H1 (cell line): ENCODE results near the gene DTWD2. TPM values are rescaled to one million over a fixed set of nuclear protein-coding genes. Genes with fewer than 3 reads are reported as not detected.

Experiments used
- CTCF ChIA-PET: fragments of 300-600 bp; sonication (Branson Sonifier 250); formaldehyde crosslinking; loops from one replicate; lab custom pipeline; 2021; ENCODE audit not compliant: partially characterized antibody; lab: Charles Lee
- POLR2A ChIA-PET: fragments of 300-600 bp; sonication (Branson Sonifier 250); formaldehyde crosslinking; loops from one replicate; lab custom pipeline; 2021; ENCODE audit warnings: inconsistent platforms; ENCODE audit not compliant: partially characterized antibody; lab: Charles Lee
- DNase-seq, 2 experiments: peaks; one replicate each; pipeline versions ENCODE4 v3.0.0 to v3.0.0-alpha.2; 2010 to 2022; ENCODE audit warnings: low spot score in 2 of 2, low read depth in 1 of 2, mixed read lengths in 1 of 2
- FAIRE-seq: peaks from 2 replicates; lab custom pipeline; 2011; peaks lifted over from hg19 to GRCh38; lab: Jason Lieb, UNC
- H2AFZ ChIP-seq: 2 replicates; pipeline ENCODE4 v1.8.1; 2012; ENCODE audit warnings: low read length, inconsistent platforms
- H2AK5ac ChIP-seq: 2 replicates; pipeline ENCODE4 v1.6.1; 2013; ENCODE audit warnings: low read depth, low read length
- H2BK120ac ChIP-seq: replicated peaks from 2 replicates; pipeline ENCODE3; 2013; ENCODE audit warnings: low read depth, low read length, inconsistent platforms
- H2BK12ac ChIP-seq: 2 replicates; pipeline ENCODE4 v1.6.1; 2013; ENCODE audit warnings: low read depth, low read length
- H2BK15ac ChIP-seq: 2 replicates; pipeline ENCODE4 v1.6.1; 2013; ENCODE audit warnings: low read length
- H2BK20ac ChIP-seq: 2 replicates; pipeline ENCODE4 v1.6.1; 2013; ENCODE audit warnings: low read length
- H2BK5ac ChIP-seq: 2 replicates; pipeline ENCODE4 v1.6.1; 2013; ENCODE audit warnings: low read depth, low read length
- H3K14ac ChIP-seq: 2 replicates; pipeline ENCODE4 v1.6.1; 2013; ENCODE audit warnings: inconsistent platforms; ENCODE audit not compliant: insufficient read length
- H3K18ac ChIP-seq: 2 replicates; pipeline ENCODE4 v1.6.1; 2013; ENCODE audit warnings: low read length; ENCODE audit errors: extremely low read depth
- H3K23ac ChIP-seq: 2 replicates; pipeline ENCODE4 v1.6.1; 2013; ENCODE audit warnings: inconsistent platforms; ENCODE audit not compliant: insufficient read length
- H3K23me2 ChIP-seq: 2 replicates; pipeline ENCODE4 v1.6.1; 2013; ENCODE audit warnings: low read depth, low read length
- H3K27ac ChIP-seq: 2 replicates; pipeline ENCODE4 v1.6.1; 2011; ENCODE audit warnings: low read depth, low read length, inconsistent platforms
- H3K27me3 ChIP-seq, 4 experiments: replicated peaks in 1 of 4; 1 replicate in 1 of 4; 2 replicates in 3 of 4; pipeline versions ENCODE4 v1.6.1 to v1.8.1; 2011 to 2013; ENCODE audit warnings: low read length in 3 of 4, mild to moderate bottlenecking in 3 of 4, inconsistent platforms in 2 of 4, mixed read lengths in 2 of 4, moderate library complexity in 1 of 4; ENCODE audit not compliant: control insufficient read depth in 3 of 4, insufficient read depth in 3 of 4; ENCODE audit errors: extremely low read depth in 1 of 4
- H3K36me3 ChIP-seq, 4 experiments: 2 replicates each; pipeline versions ENCODE4 v1.6.1 to v1.8.1; 2011 to 2013; ENCODE audit warnings: mild to moderate bottlenecking in 4 of 4, low read length in 3 of 4, moderate library complexity in 2 of 4, control low read depth in 1 of 4, inconsistent platforms in 1 of 4; ENCODE audit not compliant: insufficient read depth in 4 of 4, control insufficient read depth in 2 of 4
- H3K4ac ChIP-seq: replicated peaks from 2 replicates; pipeline ENCODE3; 2013; ENCODE audit warnings: low read length, low read depth, mixed read lengths, inconsistent platforms; ENCODE audit not compliant: insufficient read length
- H3K4me1 ChIP-seq, 4 experiments: replicated peaks in 1 of 4; 1 replicate in 1 of 4; 2 replicates in 3 of 4; pipeline versions ENCODE4 v1.6.1 to v1.8.1; 2011 to 2013; ENCODE audit warnings: low read length in 3 of 4, inconsistent platforms in 2 of 4, mixed read lengths in 1 of 4; ENCODE audit not compliant: insufficient read depth in 4 of 4, control insufficient read depth in 3 of 4
- H3K4me2 ChIP-seq, 2 experiments: 2 replicates each; pipeline versions ENCODE4 v1.6.1 to v1.8.1; 2011 to 2013; ENCODE audit warnings: low read depth in 2 of 2, low read length in 2 of 2, control low read depth in 1 of 2, inconsistent platforms in 1 of 2, mild to moderate bottlenecking in 1 of 2; ENCODE audit not compliant: insufficient read depth in 1 of 2
- H3K4me3 ChIP-seq, 4 experiments: fragments of 200-600, 300-600 bp in 1 of 4; sonication (generic), shearing (Covaris generic), sonication (Bioruptor Twin) in 1 of 4; 2 replicates each; pipeline versions ENCODE4 v1.5.1 to v1.8.1; 2011 to 2016; ENCODE audit warnings: low read length in 4 of 4, low read depth in 3 of 4, control low read depth in 2 of 4, inconsistent platforms in 2 of 4, mild to moderate bottlenecking in 2 of 4, mixed read lengths in 1 of 4, moderate library complexity in 1 of 4; ENCODE audit not compliant: insufficient read depth in 2 of 4; ENCODE audit errors: extremely low read depth in 1 of 4
- H3K56ac ChIP-seq: replicated peaks from 2 replicates; pipeline ENCODE3; 2013; ENCODE audit warnings: low read depth, mild to moderate bottlenecking, mixed read lengths, low read length, inconsistent platforms; ENCODE audit not compliant: insufficient read length
- H3K79me1 ChIP-seq: 2 replicates; pipeline ENCODE4 v1.6.1; 2013; ENCODE audit warnings: low read depth, low read length, control low read depth
- H3K79me2 ChIP-seq, 2 experiments: 2 replicates each; pipeline versions ENCODE4 v1.6.1 to v1.8.1; 2012 to 2013; ENCODE audit warnings: low read length in 2 of 2, mild to moderate bottlenecking in 2 of 2, inconsistent platforms in 1 of 2; ENCODE audit not compliant: insufficient read depth in 2 of 2, control insufficient read depth in 1 of 2
- H3K9ac ChIP-seq, 4 experiments: replicated peaks in 1 of 4; 1 replicate in 1 of 4; 2 replicates in 3 of 4; pipeline versions ENCODE4 v1.6.1 to v1.8.1; 2011 to 2013; ENCODE audit warnings: low read depth in 3 of 4, low read length in 3 of 4, control low read depth in 2 of 4, mild to moderate bottlenecking in 2 of 4, moderate library complexity in 2 of 4, inconsistent platforms in 1 of 4; ENCODE audit errors: extremely low read depth in 1 of 4
- H3K9me3 ChIP-seq, 2 experiments: 2 replicates each; pipeline versions ENCODE4 v1.6.1 to v1.8.1; 2012 to 2013; ENCODE audit warnings: mild to moderate bottlenecking in 2 of 2, moderate library complexity in 2 of 2, control low read depth in 1 of 2, inconsistent platforms in 1 of 2, low read depth in 1 of 2, low read length in 1 of 2, mixed read lengths in 1 of 2; ENCODE audit not compliant: insufficient read depth in 2 of 2
- H4K20me1 ChIP-seq, 2 experiments: replicated peaks in 1 of 2; 2 replicates each; pipeline versions ENCODE3 to v1.8.1; 2011 to 2013; ENCODE audit warnings: inconsistent platforms in 2 of 2, low read length in 2 of 2, mild to moderate bottlenecking in 1 of 2; ENCODE audit not compliant: insufficient read depth in 2 of 2, control insufficient read depth in 1 of 2
- H4K5ac ChIP-seq: 2 replicates; pipeline ENCODE4 v1.6.1; 2013; ENCODE audit warnings: low read length, low read depth, mixed read lengths, inconsistent platforms; ENCODE audit not compliant: insufficient read length
- H4K8ac ChIP-seq: 2 replicates; pipeline ENCODE4 v1.8.0; 2013; ENCODE audit warnings: mild to moderate bottlenecking, moderate library complexity, low read length, inconsistent platforms; ENCODE audit not compliant: insufficient read depth; ENCODE audit errors: extremely low read depth
- H4K91ac ChIP-seq: replicated peaks from 2 replicates; pipeline ENCODE3; 2013; ENCODE audit warnings: low read length, mixed read lengths, inconsistent platforms; ENCODE audit not compliant: insufficient read length
- EGR1 ChIP-seq: IDR thresholded peaks from 2 replicates; pipeline ENCODE4 v1.6.1; 2011; ENCODE audit warnings: low read depth, low read length, borderline replicate concordance
- YY1 ChIP-seq: IDR thresholded peaks from 2 replicates; pipeline ENCODE4 v1.6.1; 2011; ENCODE audit warnings: low read depth, mild to moderate bottlenecking, low read length
- WGBS, 2 experiments: shearing (Covaris generic) in 1 of 2; methylation state at CpG; one replicate each; pipeline versions ENCODE4 v1.1.6 to v1.1.7; 2013 to 2015; ENCODE audit warnings: low lambda C conversion rate in 2 of 2, mixed read lengths in 2 of 2, inconsistent platforms in 1 of 2, low coverage in 1 of 2, missing lambda C conversion rate in 1 of 2; ENCODE audit not compliant: insufficient replicate concordance in 2 of 2, insufficient coverage in 1 of 2, insufficient read length in 1 of 2; ENCODE audit errors: extremely low coverage in 1 of 2, missing lambda C conversion rate in 1 of 2; 5-methylcytosine and 5-hydroxymethylcytosine counted together
- polyA plus RNA-seq, 7 experiments: library from polyadenylated mRNA; depleted of rRNA in 3 of 7; stranded (reverse) in 5 of 7; unstranded in 2 of 7; fragments of >200 nt in 5 of 7; fragments of 200-250 nt in 2 of 7; gene quantifications; 1 replicate in 5 of 7; 2 replicates in 1 of 7; 4 replicates in 1 of 7; pipeline versions ENCODE4 v1.2.1 to v1.2.3, GENCODE V29; 2011 to 2013; ENCODE audit warnings: missing spikeins in 2 of 7, mixed read lengths in 2 of 7
- total RNA-seq: library from RNA; stranded (reverse); fragmentation: NEBNext Ultra II Directional; extraction: Animal tissue kit (Norgen Biotek cat#: 25700); gene quantifications from 2 replicates; pipeline ENCODE4 v1.2.1, GENCODE V29; 2021

The DTWD2 gene
- total and polyA plus RNA-seq, 2 of the 8 experiments (the other 6 are each of a cell fraction or from before 2014, with no cell fraction given), result 4.3 to 17.1 TPM

- no peak overlapping the region for H4K91ac ChIP-seq
- no peak overlapping the region for H4K8ac ChIP-seq
- no peak overlapping the region for H3K18ac ChIP-seq
- H3K27me3 ChIP-seq, result no peaks in the 10 kb centered on the region
- no peak overlapping the region for H2BK120ac ChIP-seq
- no peak overlapping the region for H2BK12ac ChIP-seq
- no peak overlapping the region for H3K4ac ChIP-seq
- H3K9ac ChIP-seq, result no peak overlapping the region
- no peaks in the 10 kb centered on the region for H4K20me1 ChIP-seq
- H4K5ac ChIP-seq, result no peak overlapping the region
- no peak overlapping the region for H3K14ac ChIP-seq
- FAIRE-seq (no peak), DNase-seq (no peak)
- no peaks in the 10 kb centered on the region for H3K23me2 ChIP-seq
- no peak overlapping the region for H2AK5ac ChIP-seq
- POLR2A ChIA-PET, result no interaction called here
- H3K79me2 ChIP-seq, result no peaks in the 10 kb centered on the region
- 0 out of 2 replicates have a peak overlapping the region, but pooled peaks have one; percentile 55 for H2BK20ac ChIP-seq
- 89% methylated on average over 3 of the region's 3 CpGs; no CpG with 5 or more reads in 1 of the 2 experiments for WGBS, 2 experiments
- H3K79me1 ChIP-seq, result no peaks in the 10 kb centered on the region
- H3K23ac ChIP-seq, result no peak overlapping the region
- no peaks in the 10 kb centered on the region for H3K9me3 ChIP-seq
- no peak overlapping the region for H2BK5ac ChIP-seq
- H3K36me3 ChIP-seq, result no peaks in the 10 kb centered on the region
- H3K27ac ChIP-seq, result no peak overlapping the region
- H3K4me2 ChIP-seq, result no peak overlapping the region
- H3K4me3 ChIP-seq, result no peak overlapping the region
- CTCF ChIA-PET, result interaction anchor here (0.6 to 5.2 kb wide), 25 partner anchors 9 to 1627 kb away, joined by 3 to 69 read pairs (median 5); partner anchors contain the start of gene DTWD2
- H3K4me1 ChIP-seq, result peaks cover 0 to 10% (median 4%) of the 10 kb centered on the region in 4 experiments; a peak in 5 of 7 replicates
- no peak overlapping the region for H2AFZ ChIP-seq
- no peak overlapping the region for H3K56ac ChIP-seq
- H2BK15ac ChIP-seq, result no peak overlapping the region
- no peak for TF ChIP-seq EGR1
- TF ChIP-seq YY1, result no peak
These were observed 195.3 kb downstream of the DTWD2 start for GRCh38 chr5:118793091-118793490.
